SU-DHL-6 (cell line): ENCODE measurements around the gene HIVEP3.

ENCODE experiments used
- EZH2phosphoT487 ChIP-seq: fragments of 200-600 bp; sonication (generic), shearing (Covaris generic); conservative IDR thresholded peaks from 2 replicates; pipeline ENCODE4 v1.6.1; 2018; ENCODE audit warnings: mild to moderate bottlenecking, antibody characterized with exemption, low read length, moderate library complexity, mixed read lengths
- TF ChIP-seq, protein P1 (sequence below): fragments of 200-600 bp; sonication (generic); IDR thresholded peaks from one replicate; pipeline ENCODE4 v1.5.1; 2017; ENCODE audit warnings: antibody characterized with exemption, mild to moderate bottlenecking, low read length, moderate library complexity; ENCODE audit not compliant: insufficient read depth, poor library complexity, severe bottlenecking

- TF ChIP-seq, protein P1, sequence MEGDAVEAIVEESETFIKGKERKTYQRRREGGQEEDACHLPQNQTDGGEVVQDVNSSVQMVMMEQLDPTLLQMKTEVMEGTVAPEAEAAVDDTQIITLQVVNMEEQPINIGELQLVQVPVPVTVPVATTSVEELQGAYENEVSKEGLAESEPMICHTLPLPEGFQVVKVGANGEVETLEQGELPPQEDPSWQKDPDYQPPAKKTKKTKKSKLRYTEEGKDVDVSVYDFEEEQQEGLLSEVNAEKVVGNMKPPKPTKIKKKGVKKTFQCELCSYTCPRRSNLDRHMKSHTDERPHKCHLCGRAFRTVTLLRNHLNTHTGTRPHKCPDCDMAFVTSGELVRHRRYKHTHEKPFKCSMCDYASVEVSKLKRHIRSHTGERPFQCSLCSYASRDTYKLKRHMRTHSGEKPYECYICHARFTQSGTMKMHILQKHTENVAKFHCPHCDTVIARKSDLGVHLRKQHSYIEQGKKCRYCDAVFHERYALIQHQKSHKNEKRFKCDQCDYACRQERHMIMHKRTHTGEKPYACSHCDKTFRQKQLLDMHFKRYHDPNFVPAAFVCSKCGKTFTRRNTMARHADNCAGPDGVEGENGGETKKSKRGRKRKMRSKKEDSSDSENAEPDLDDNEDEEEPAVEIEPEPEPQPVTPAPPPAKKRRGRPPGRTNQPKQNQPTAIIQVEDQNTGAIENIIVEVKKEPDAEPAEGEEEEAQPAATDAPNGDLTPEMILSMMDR: no peak
- TF ChIP-seq EZH2phosphoT487: no peak
These were observed 10.3 kb downstream of the HIVEP3 start for GRCh38 chr1:41908288-41908895.
